Ramos (cell line): ENCODE data around the gene PIEZO1.

Experiments used
- in situ Hi-C: fragments of 300-500 bp; cut with MboI; formaldehyde crosslinking; loops from one replicate; pipeline ENCODE4 v1.14.3; 2022; ENCODE audit warnings: low sequenced_read_pairs; ENCODE audit not compliant: unreplicated experiment

PIEZO1 gene

GRCh38 chr16:88740727-88741055 lies 44.3 kb downstream of the PIEZO1 start:
- in situ Hi-C loops, result loop anchor here (10.0 kb wide), 1 partner anchor 424 kb away; no protein-coding TSS in a partner anchor

DNA sequence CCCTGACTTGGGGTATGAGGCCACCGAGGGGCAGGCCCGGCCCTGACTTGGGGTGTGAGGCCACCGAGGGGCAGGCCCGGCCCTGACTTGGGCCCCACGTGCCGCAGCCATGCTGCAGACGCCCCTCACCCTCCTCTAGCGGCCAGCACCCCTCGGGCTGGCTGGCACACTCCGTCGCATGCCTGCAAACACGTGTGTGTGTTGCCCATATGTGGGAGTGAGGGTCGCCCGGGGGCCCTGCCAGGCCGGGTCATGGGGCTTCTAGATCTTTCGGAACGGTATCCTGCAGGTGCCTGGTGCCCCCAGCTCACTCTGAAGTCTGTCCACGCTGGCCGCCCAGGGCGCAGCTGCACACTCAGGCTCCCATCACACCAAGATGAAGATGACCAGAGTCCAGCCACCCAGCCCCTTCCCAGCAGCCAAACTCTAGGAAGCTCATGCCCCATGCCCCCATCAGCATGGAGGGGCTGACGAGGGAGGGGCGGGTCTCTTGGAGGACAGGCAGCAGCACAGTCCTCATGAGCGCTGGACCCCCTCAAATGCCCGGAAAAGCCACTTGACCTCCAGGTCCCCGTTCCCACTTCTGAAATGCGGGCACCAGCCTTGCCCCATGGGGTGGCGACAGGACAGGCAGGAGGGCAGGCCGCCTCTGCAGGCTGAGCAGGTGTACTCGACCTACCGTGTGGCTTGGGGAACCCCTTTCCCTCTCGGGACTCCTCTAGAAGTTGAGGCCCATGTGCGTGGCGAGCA lies 44.9 kb downstream of the PIEZO1 start:
- in situ Hi-C loops, result loop anchor here (10.0 kb wide), 2 partner anchors 425 to 475 kb away; partner anchors contain the start of gene ZNF778

DNA sequence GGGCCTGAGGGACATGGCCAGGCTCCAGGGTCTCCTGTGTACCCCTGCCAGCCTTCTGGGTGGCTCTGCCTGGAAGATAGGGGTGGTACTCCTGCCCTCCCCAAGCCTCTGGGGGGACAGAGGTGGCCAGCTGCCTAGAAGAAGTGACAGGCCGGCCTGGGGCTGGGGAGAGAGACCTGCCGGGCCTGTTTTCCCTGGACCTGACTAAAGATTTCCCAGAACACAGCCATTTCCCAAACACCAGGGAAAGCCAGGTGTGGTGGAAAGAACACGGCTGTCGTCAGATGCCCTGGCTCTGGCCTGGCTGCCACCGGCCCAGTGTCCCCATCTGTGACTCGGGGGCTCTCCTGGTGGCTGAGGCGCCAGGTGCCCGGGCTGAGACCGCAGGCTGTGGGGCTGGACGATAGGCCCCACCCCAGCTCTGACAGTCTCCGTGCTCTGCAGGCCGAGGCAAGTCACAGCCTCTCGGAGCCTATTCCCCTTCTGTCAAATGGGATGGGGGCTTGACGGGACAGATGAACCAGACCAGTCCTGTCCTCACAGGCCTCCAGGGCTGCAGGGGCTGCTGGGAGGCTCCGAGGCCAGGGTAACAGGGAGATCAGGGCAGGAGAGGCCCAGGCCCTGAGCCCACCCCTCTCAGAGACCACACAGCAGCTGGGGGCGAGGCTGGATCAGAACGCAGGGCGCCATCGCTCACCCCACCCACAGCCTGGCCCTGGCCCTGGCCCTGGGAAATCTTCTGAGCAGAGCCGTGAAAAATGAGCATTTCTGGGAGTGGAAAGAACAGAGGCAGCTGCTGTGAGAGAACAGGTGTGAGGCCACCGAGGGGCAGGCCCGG lies 45.7 kb downstream of the PIEZO1 start:
- in situ Hi-C loops, result loop anchor here (10.0 kb wide), 1 partner anchor 475 kb away; the partner anchor contains the start of gene ZNF778

DNA sequence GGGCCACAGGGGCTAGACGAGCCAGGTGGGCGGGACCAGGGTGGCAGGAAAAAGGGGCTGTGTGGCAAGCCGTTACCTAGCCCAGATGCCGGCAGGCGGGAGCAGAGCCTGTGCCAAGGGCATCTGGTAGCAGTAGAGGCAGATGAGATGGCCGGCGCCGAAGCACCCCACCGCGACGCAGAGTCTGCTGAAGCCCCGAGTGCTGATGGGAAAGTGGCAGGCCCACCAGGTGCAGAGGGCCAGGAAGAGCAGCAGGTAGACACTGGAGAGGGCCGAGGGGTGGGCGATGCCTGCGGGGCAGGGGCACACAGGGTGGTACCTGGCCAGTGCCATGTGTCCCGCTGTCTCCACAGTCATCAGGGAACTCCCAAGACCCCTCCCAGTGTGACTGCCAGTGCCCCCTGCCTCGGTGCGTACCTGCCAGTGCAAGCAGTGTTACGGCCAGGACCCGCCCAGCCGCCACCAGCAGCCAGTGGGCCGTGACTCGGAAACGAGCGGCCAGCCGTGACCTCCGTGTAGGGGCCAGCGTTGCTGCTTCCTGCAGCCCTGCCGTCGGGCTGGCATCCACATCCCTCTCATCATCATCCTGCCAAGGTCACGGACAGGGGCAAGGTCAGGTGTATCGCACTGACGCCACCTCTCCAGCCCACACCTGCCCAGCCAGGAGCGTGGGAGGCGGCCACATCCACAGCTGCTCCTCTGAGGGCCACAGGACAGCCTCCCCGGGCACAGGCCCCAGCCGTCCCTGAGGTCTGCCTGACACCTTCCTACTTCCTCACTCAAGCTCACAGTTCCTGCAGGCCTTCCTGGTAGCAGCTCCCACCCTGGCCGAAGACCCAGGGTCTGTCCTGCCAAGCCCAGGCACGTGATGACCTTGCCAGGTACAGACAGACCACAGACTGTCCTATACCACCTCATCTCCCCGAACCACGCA lies 46.6 kb downstream of the PIEZO1 start:
- in situ Hi-C loops, result loop anchor here (10.0 kb wide), 1 partner anchor 476 kb away; the partner anchor contains the start of gene ZNF778

DNA sequence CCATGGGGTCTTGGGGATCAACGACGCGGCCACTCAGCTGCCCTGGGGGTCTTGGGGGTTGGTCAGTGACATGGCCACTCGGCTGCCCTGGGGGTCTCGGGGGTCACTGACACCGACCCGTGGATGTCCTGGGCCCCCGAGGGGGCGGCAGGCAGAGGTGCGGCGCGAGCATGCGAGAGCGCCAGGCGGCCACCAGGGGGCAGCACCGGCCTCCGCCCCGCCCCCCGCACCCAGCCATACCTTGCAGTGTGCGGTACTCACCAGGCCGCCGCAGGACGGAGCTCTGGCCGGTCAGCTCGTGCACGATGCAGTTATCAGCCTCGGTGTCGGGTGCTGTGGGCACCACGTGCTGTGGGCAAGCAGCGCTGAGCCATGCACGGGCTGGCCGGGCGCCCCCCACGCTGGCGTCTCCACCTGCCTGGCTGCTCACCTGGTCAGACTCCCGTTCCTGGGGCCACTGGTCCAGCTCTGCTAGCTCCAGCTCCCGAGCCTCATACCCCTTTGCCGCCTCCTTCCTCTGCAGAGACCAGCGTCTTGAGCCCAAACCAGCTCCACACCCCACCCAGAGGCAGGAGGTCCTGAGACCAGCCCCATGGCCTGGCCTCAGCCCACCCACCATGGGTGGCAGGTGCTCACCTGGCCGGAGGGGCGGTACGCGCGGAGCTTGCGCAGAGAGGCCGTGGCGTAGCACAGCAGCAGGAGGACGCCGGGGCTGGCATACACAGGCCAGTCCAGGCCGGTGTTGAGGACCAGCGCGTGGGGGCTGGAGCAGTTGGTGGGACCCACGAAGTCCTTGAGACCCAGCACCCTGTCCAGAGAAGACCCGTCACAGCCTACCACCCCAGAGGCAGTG lies 47.5 kb downstream of the PIEZO1 start:
- in situ Hi-C loops, result loop anchor here (10.0 kb wide), 1 partner anchor 477 kb away; the partner anchor contains the start of gene ZNF778

GRCh38 chr16:88736496-88736895 lies 48.5 kb downstream of the PIEZO1 start:
- in situ Hi-C loops, result loop anchor here (10.0 kb wide), 1 partner anchor 478 kb away; the partner anchor contains the start of gene ZNF778

DNA sequence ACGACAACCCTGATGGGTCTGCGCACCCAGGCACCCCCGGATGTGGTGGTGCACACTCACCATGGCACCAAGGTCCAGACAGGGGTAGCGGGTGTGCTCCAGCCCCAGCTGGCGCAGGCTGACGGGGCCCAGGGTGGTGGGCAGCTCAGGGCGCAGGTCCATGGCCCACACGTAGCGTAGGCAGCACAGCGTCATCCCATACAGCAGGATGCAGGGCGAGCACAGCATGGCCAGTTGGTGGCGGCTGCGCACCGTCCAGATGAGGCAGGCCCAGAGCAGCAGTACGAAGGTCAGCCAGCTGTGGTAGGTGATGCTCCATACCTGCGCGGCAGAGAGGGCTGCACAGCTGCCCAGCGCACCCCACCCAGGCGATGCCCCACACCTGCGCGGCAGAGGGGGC lies 48.9 kb downstream of the PIEZO1 start:
- in situ Hi-C loops, result loop anchor here (10.0 kb wide), 1 partner anchor 479 kb away; the partner anchor contains the start of gene ZNF778

DNA sequence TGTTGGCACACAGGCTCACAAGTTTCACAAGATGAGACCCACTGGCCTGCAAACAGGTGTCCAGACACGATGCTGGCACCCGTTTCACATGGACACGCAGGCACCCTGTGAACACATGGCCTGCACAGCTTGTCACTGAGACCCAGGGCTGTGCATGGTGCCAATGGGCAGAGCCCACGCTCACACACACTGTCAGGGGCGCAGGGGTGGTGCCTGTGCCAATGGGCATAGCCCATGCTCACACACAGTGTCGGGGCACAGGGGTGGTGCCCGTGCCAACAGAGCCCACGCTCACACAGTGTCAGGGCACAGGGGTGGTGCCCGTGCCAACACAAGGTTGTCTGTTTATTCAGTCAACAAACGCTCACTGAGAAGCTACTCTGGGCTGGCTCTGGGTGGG lies 49.4 kb downstream of the PIEZO1 start:
- in situ Hi-C loops, result loop anchor here (10.0 kb wide), 1 partner anchor 479 kb away; the partner anchor contains the start of gene ZNF778

- in situ Hi-C loops, result loop anchor here (10.0 kb wide), 1 partner anchor 480 kb away; the partner anchor contains the start of gene ZNF778
Observed at GRCh38 chr16:88735121-88735520, 49.9 kb downstream of the PIEZO1 start.

DNA sequence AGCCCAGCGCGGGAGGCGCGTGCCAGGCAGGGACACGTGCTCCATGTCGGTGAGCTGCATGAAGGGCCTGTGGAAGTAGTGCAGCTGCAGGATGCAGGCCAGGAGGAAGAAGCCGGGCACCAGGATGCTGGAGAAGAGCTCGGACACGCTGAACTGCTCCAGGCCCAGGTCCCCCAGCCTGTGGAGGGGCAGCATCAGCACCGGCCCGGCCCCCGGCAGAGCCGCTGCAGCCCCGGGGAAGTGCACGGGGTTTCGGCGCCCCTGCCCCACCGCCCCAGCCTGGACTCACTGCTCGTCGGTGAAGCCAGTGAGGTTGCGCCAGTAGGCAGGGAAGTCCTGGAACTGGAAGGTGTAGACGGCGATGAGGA lies 50.7 kb downstream of the PIEZO1 start:
- in situ Hi-C loops, result loop anchor here (10.0 kb wide), 1 partner anchor 480 kb away; the partner anchor contains the start of gene ZNF778

DNA sequence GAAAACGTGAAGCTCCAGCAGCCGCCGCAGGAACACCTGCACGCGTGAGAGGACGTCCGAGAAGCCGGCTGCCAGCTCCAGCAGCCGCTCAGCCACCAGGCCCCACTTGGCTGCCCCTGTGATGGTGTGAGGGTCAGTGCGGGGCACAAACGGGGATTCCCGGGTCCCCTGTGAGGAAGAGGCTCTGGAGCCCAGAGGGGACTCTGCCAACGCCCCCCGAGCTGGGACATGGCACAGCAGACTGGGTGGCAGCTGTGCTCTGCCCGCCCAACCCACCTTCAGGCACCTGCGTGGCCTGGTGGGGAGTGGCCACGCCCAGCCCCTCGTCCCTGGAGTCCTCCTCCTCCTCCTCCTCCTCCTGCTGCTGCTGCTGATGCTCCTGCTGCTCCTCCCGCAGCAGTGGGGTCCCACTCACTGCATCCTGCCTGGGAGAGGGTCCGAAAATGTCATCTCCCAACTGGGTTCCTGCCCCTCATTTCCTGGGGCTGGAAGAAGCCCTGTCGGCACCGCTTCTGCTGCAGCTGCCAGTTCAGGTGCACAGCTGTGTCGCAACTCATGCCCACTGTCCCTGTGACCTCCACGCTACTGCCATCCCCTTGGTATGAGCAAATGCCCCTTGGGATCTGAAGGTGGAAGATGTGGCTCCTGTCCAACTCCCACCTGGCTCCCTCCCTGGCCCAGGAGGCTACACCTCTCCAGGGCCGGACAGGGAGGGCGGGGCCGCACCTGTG lies 51.2 kb downstream of the PIEZO1 start:
- in situ Hi-C loops, result loop anchor here (10.0 kb wide), 1 partner anchor 481 kb away; the partner anchor contains the start of gene ZNF778

GRCh38 chr16:88732961-88733294 lies 52.1 kb downstream of the PIEZO1 start:
- in situ Hi-C loops, result loop anchor here (10.0 kb wide), 1 partner anchor 482 kb away; the partner anchor contains the start of gene ZNF778

DNA sequence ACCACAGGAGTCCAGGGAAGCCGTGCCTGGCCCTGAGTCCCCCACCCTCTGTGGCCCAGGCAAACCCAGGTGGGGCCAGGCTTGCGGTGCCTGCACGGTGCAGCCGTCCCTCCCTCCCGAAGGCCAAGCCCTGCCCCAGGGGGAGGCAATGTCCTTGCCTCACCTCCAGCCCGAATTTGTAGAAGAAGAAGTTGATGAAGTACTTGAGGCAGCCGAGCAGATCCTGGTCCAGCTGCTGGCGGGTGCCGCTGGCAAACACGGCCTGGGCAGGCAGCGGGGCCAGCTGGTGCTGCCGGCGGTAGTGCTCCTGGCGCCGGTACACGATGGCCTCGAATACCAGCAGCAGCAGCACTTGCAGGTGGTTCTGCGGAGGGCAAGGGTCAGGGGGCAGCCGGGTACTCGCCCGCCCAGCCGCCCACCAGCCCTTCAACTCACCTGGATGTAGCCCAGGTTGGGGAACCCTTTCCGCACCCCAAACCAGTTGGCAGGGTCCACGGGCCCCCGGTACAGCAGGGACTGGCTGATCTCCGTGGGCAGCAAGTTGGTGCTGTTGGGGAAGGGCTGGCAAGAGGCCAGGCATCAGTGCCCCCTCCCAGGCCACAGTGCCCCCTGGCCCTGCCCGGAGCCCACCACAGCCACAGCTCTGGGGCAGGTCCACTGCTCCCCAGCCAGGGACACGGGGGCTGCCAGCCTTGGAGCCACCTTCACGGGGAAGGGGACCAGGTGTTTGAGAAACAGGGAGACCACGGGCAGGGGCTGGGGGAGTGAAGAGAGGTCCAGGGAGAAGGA lies 52.7 kb downstream of the PIEZO1 start:
- in situ Hi-C loops, result loop anchor here (10.0 kb wide), 1 partner anchor 482 kb away; the partner anchor contains the start of gene ZNF778

DNA sequence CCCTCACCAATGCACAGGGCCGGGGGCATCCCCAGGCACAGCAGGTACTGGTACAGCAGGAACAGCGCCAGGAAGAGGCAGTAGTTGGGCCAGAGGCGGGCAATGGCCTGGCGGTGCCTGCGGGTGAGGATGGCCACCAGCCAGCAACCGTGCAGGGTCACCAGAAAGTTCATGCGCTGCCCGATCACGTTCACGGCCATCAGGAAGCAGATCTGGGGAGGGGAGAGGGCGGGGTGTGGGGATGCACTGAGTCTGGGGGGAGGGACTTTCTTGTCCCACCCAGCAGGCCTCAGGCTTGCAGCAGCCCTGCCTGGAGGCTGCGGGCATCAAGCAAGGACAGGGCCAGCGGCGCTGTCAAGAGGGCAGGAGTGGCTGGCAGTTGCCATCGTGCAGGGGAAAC lies 53.3 kb downstream of the PIEZO1 start:
- in situ Hi-C loops, result loop anchor here (10.0 kb wide), 1 partner anchor 483 kb away; the partner anchor contains the start of gene ZNF778

GRCh38 chr16:88730632-88731607 lies 54.1 kb downstream of the PIEZO1 start:
- in situ Hi-C loops, result loop anchor here (10.0 kb wide), 1 partner anchor 484 kb away; the partner anchor contains the start of gene ZNF778

- in situ Hi-C loops, result no loop called here
Observed at GRCh38 chr16:88727871-88728270, 57.1 kb downstream of the PIEZO1 start.
